Prostate gland (tissue), 2 donors: ENCODE measurements around the gene ADPRS.

ENCODE experiments used
- CTCF ChIP-seq, 4 experiments: fragments of 200-600 bp in 2 of 4; fragments of 450-650 bp in 2 of 4; sonication (generic) in 2 of 4; IDR thresholded peaks; 1 replicate in 3 of 4; 2 replicates in 1 of 4; pipeline ENCODE4 v1.5.1; 2016 to 2019; ENCODE audit warnings: antibody characterized with exemption in 4 of 4, mild to moderate bottlenecking in 2 of 4, moderate library complexity in 2 of 4
- POLR2A ChIP-seq: fragments of 450-650 bp; IDR thresholded peaks from one replicate; pipeline ENCODE4 v1.6.1; 2016; ENCODE audit warnings: antibody characterized with exemption, mild to moderate bottlenecking
- POLR2AphosphoS5 ChIP-seq: sonication (generic); formaldehyde crosslinking; IDR thresholded peaks from one replicate; pipeline ENCODE4 v1.6.1; 2017; ENCODE audit warnings: antibody characterized with exemption

DNA sequence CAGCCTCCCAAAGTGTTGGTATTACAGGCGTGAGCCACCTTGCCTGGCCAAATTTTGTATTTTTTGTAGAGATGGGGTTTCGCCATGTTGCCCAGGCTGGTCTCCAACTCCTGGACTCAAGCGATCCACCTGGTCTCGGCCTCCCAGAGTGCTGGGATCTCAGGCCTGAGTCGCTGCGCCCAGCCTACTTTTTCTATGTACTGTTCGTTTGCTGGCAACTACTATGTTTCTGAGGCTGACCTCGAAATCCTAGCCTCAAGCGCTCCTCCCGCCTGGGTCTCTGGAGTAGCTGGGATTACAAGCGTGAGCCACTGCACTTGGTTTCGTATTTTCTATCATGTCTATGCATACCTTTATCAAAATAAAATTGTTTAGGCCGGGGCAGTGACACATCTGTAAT is 5.5 kb upstream of the ADPRS start:
- TF ChIP-seq CTCF (IDR thresholded peaks at IDR 0.05) (no peak), POLR2A (no peak), POLR2AphosphoS5 (no peak)
